Measurements from ENCODE around the gene GNB3.

GRCh38 chr12:6840330-6840729, 395 bp upstream of the GNB3 start:
- no peak for TF ChIP-seq CTCF (conservative IDR thresholded peaks at IDR 0.05; ENCODE audit: low read length)
- TF ChIP-seq EZH2phosphoT487 (IDR thresholded peaks at IDR 0.05; ENCODE audit: borderline replicate concordance, low read depth, low read length), result no peak
